MCF 10A (cell line): ENCODE data around the gene IMPG1. TPM values are rescaled to one million over a fixed set of nuclear protein-coding genes. Genes with fewer than 3 reads are reported as not detected.

ENCODE experiments used
- BruUV-seq: library from RNA; stranded (reverse); fragments of 400-500 nt; replicated peaks from 2 replicates; lab custom pipeline; 2021; lab: Mats Ljungman, UMichigan
- CTCF ChIA-PET: fragments of 300-600 bp; sonication (Branson Sonifier 250); formaldehyde crosslinking; extraction: SDS; loops from one replicate; lab custom pipeline; 2021; ENCODE audit warnings: antibody characterized with exemption, inconsistent platforms; lab: Yijun Ruan, JAX
- POLR2A ChIA-PET: fragments of 300-600, 350-650 bp; sonication (Branson Sonifier 250); formaldehyde crosslinking; extraction: SDS; loops from one replicate; lab custom pipeline; 2020; ENCODE audit warnings: antibody characterized with exemption, inconsistent platforms; lab: Yijun Ruan, JAX
- DNase-seq: peaks from one replicate; pipeline ENCODE4 v3.0.0-alpha.2; 2018; ENCODE audit not compliant: unreplicated experiment
- H3K27ac Mint-ChIP-seq: one replicate; pipeline ENCODE4 v1.8.0; 2022; ENCODE audit warnings: mild to moderate bottlenecking, low read depth, mixed read lengths; ENCODE audit not compliant: unreplicated experiment
- H3K27me3 Mint-ChIP-seq: one replicate; pipeline ENCODE4 v1.8.0; 2022; ENCODE audit warnings: mixed read lengths; ENCODE audit not compliant: insufficient read depth, unreplicated experiment
- H3K36me3 Mint-ChIP-seq: one replicate; pipeline ENCODE4 v1.8.0; 2022; ENCODE audit warnings: mild to moderate bottlenecking, moderate library complexity, mixed read lengths; ENCODE audit not compliant: insufficient read depth, unreplicated experiment
- H3K4me1 Mint-ChIP-seq: one replicate; pipeline ENCODE4 v1.8.0; 2022; ENCODE audit warnings: mixed read lengths; ENCODE audit not compliant: insufficient read depth, unreplicated experiment
- H3K4me3 Mint-ChIP-seq: one replicate; pipeline ENCODE4 v1.8.0; 2022; ENCODE audit warnings: mild to moderate bottlenecking, moderate library complexity, mixed read lengths; ENCODE audit not compliant: unreplicated experiment
- H3K9me3 Mint-ChIP-seq: one replicate; pipeline ENCODE4 v1.8.0; 2022; ENCODE audit warnings: mixed read lengths; ENCODE audit not compliant: unreplicated experiment
- intact Hi-C: fragments of 100-400 bp; cut with micrococcal nuclease; formaldehyde crosslinking; loops from 2 replicates; pipeline ENCODE4 v1.14.1; 2022
- total RNA-seq: library from RNA; stranded (reverse); gene quantifications from 2 replicates; pipeline ENCODE4 v1.2.3, GENCODE V29; 2022
- TF ChIP-seq, protein P1 (sequence below): fragments of 200-600 bp; IDR thresholded peaks from one replicate; pipeline ENCODE4 v1.8.0; 2022; ENCODE audit warnings: antibody characterized with exemption, mild to moderate bottlenecking; ENCODE audit not compliant: unreplicated experiment

IMPG1 gene
- total RNA-seq, 1 experiment from 2014 or later = not detected

DNA sequence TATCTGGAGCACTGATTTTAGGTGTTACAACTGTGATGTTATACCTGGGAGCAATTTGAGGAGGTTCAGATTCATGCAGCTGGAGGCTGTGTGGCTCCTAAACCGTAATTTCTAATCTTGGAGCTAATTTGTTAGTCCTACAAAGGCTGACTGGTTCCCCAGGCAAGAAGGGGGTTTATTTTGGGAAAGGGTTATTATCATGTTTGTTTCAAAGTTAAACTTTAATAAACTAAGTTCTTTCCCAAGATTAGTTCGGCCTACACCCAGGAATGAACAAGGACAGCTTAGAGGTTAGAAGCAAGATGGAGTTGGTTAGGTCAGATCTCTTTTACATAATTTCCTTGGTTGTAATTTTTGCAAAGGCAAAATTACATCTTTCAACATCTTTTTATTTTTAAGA is 187.6 kb downstream of the IMPG1 start:
- Mint-ChIP-seq H3K27me3 (no peaks in the 10 kb centered on the region), H3K4me1 (no peaks in the 10 kb centered on the region), H3K27ac (no peak overlapping the region), H3K36me3 (peaks cover 7% of the 10 kb centered on the region), H3K9me3 (no peaks in the 10 kb centered on the region), H3K4me3 (no peak overlapping the region)
- CTCF ChIA-PET = interaction anchor here (0.6 to 10.3 kb wide), 3 partner anchors 8 to 683 kb away, joined by 3 to 80 read pairs (median 3); no protein-coding TSS in a partner anchor
- no peak for DNase-seq
- BruUV-seq = no TSS peak
- intact Hi-C loops = no loop called here
- TF ChIP-seq, protein P1, sequence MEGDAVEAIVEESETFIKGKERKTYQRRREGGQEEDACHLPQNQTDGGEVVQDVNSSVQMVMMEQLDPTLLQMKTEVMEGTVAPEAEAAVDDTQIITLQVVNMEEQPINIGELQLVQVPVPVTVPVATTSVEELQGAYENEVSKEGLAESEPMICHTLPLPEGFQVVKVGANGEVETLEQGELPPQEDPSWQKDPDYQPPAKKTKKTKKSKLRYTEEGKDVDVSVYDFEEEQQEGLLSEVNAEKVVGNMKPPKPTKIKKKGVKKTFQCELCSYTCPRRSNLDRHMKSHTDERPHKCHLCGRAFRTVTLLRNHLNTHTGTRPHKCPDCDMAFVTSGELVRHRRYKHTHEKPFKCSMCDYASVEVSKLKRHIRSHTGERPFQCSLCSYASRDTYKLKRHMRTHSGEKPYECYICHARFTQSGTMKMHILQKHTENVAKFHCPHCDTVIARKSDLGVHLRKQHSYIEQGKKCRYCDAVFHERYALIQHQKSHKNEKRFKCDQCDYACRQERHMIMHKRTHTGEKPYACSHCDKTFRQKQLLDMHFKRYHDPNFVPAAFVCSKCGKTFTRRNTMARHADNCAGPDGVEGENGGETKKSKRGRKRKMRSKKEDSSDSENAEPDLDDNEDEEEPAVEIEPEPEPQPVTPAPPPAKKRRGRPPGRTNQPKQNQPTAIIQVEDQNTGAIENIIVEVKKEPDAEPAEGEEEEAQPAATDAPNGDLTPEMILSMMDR = no peak
- POLR2A ChIA-PET = interaction anchor here (0.7 kb wide), 1 partner anchor 8 kb away, joined by 4 read pairs; no protein-coding TSS in a partner anchor

DNA sequence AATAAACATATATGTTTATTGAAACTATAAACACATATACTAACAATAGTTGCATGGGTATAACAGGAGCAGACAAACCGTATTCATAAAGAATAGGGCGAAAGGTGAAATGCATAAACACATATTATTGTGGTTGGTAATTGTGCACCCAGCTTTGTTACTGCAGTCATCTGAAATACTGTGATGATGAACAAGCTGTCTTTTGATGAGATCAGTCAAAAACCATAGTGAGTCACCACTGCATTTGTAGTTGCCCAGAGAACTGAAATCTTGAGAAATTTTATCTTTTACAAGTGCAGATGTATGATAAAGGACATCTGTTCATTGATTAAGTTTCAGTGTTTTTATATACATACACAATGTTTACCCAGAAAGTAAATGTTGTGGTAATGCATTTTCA is 189.7 kb downstream of the IMPG1 start:
- Mint-ChIP-seq H3K9me3 (no peaks in the 10 kb centered on the region), H3K4me1 (no peaks in the 10 kb centered on the region), H3K27ac (no peak overlapping the region), H3K27me3 (no peaks in the 10 kb centered on the region), H3K36me3 (no peaks in the 10 kb centered on the region), H3K4me3 (no peak overlapping the region)
- peak; percentile 50 for DNase-seq
- POLR2A ChIA-PET = no interaction called here
- CTCF ChIA-PET = interaction anchor here (0.6 to 10.3 kb wide), 2 partner anchors 10 to 42 kb away, joined by 3 to 80 read pairs; no protein-coding TSS in a partner anchor
- intact Hi-C loops = no loop called here
- TF ChIP-seq, protein P1 = no peak
- BruUV-seq = no TSS peak

DNA sequence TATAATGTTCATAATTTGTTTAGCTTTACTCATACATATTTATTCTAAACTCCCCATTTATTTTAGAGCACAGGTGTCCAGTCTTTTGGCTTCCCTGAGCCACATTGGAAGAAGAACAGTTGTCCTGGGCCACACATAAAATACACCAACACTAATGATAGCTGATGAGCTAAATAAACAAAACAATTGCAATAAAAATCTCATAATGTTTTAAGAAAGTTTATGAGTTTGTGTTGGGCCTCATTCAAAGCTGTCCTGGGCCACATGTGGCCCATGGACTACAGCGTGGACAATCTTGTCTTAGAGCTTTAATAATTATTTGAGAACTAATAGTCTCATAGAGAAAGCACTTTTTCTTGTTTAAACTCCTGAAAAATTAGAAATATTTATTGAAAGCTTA is 192.2 kb downstream of the IMPG1 start:
- BruUV-seq = no TSS peak
- CTCF ChIA-PET = interaction anchor here (1.3 to 10.3 kb wide), 2 partner anchors 12 to 18 kb away, joined by 3 to 80 read pairs; no protein-coding TSS in a partner anchor

DNA sequence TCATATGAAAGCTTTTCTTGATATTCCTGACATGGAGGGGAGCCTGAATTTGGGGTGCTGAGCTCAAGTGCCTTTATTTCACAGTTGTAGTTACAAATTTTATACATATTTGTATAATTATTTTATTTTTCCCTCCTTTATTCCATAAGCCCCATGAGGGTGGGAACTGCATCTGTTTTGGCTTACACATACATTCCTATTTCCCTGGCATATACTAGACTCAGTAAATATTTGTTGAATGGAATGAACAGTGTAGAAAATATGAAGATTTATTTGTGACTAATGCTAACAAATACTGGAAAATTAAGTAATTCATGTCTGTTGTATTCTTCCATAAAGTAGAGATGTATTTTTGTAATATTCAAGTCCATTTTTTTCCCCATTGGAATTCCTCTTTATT is 196.3 kb downstream of the IMPG1 start:
- no peak overlapping the region for H3K4me3 Mint-ChIP-seq
- no peaks in the 10 kb centered on the region for H3K9me3 Mint-ChIP-seq
- no peak for DNase-seq
- H3K4me1 Mint-ChIP-seq = no peaks in the 10 kb centered on the region
- TF ChIP-seq, protein P1 = no peak
- H3K27ac Mint-ChIP-seq = no peak overlapping the region
- peaks cover 10% of the 10 kb centered on the region for H3K36me3 Mint-ChIP-seq
- intact Hi-C loops = no loop called here
- no peaks in the 10 kb centered on the region for H3K27me3 Mint-ChIP-seq
- POLR2A ChIA-PET = interaction anchor here (1.1 kb wide), 1 partner anchor 17 kb away, joined by 4 read pairs; no protein-coding TSS in a partner anchor
- CTCF ChIA-PET = interaction anchor here (0.7 to 10.3 kb wide), 3 partner anchors 10 to 1861 kb away, joined by 3 to 80 read pairs (median 3); no protein-coding TSS in a partner anchor
- BruUV-seq = no TSS peak

More for the DNA sequence above, 192.2 kb downstream of the IMPG1 start:
- TF ChIP-seq, protein P1 = no peak
- peaks cover 4% of the 10 kb centered on the region for H3K36me3 Mint-ChIP-seq
- H3K27ac Mint-ChIP-seq = no peak overlapping the region
- DNase-seq = no peak
- intact Hi-C loops = no loop called here
- H3K27me3 Mint-ChIP-seq = no peaks in the 10 kb centered on the region
- POLR2A ChIA-PET = no interaction called here
- H3K4me1 Mint-ChIP-seq = no peaks in the 10 kb centered on the region
- H3K4me3 Mint-ChIP-seq = no peak overlapping the region
- no peaks in the 10 kb centered on the region for H3K9me3 Mint-ChIP-seq
